Lung (tissue), 16 donors: ENCODE results near the gene CDH13. TPM values are rescaled to one million over a fixed set of nuclear protein-coding genes. Genes with fewer than 3 reads are reported as not detected.
A peak's percentile ranks its signal among the peaks of the same experiment; 100 is the strongest.

Experiments
- ATAC-seq: fragments of 200-7000 bp; cut with Tn5 transposase; one replicate; pipeline ENCODE4 v1.9.1; 2020; ENCODE audit warnings: moderate number of reproducible peaks; ENCODE audit not compliant: insufficient read depth, low FRiP score
- DNase-seq, 3 donors: peaks; one replicate each; pipeline ENCODE4 v3.0.0-alpha.2; 2013 to 2017
- H3K27ac ChIP-seq, 2 donors: one replicate each; pipeline ENCODE4 v1.5.1; 2013; ENCODE audit warnings: mild to moderate bottlenecking in 2 of 2, moderate library complexity in 2 of 2, control low read depth in 1 of 2, inconsistent platforms in 1 of 2, low read depth in 1 of 2, low read length in 1 of 2
- H3K27me3 ChIP-seq, 3 donors: one replicate each; pipeline ENCODE4 v1.5.1; 2013; ENCODE audit warnings: low read length in 2 of 3; ENCODE audit not compliant: control insufficient read depth in 3 of 3, insufficient read depth in 3 of 3
- H3K36me3 ChIP-seq, 4 donors: one replicate each; pipeline ENCODE4 v1.5.1; 2013; ENCODE audit warnings: low read length in 4 of 4, mild to moderate bottlenecking in 1 of 4, moderate library complexity in 1 of 4; ENCODE audit not compliant: control insufficient read depth in 4 of 4, insufficient read depth in 4 of 4
- H3K4me1 ChIP-seq, 5 donors: one replicate each; pipeline ENCODE4 v1.5.1; 2013; ENCODE audit warnings: low read length in 5 of 5, mild to moderate bottlenecking in 2 of 5, moderate library complexity in 1 of 5; ENCODE audit not compliant: control insufficient read depth in 5 of 5, insufficient read depth in 5 of 5
- H3K4me3 ChIP-seq: one replicate; pipeline ENCODE4 v1.5.1; 2013; ENCODE audit warnings: mild to moderate bottlenecking, control low read depth, moderate library complexity
- H3K9ac ChIP-seq, 2 donors: one replicate each; pipeline ENCODE4 v1.5.1; 2013; ENCODE audit warnings: low read length in 2 of 2, control low read depth in 1 of 2; ENCODE audit not compliant: insufficient read depth in 1 of 2
- H3K9me3 ChIP-seq, 4 donors: one replicate each; pipeline ENCODE4 v1.5.1; 2013; ENCODE audit warnings: low read length in 3 of 4, mild to moderate bottlenecking in 1 of 4, moderate library complexity in 1 of 4; ENCODE audit not compliant: control insufficient read depth in 4 of 4, insufficient read depth in 3 of 4
- WGBS, 2 donors: extraction: QIAGEN DNeasy Blood & Tissue Kit; methylation state at CpG; one replicate each; pipeline ENCODE4 v1.1.7; 2013; 5-methylcytosine and 5-hydroxymethylcytosine counted together
- long read RNA-seq, 5 donors: transcript quantifications; one replicate each; lab custom pipeline, GENCODE V29; 2026
- polyA plus RNA-seq, 2 donors: library from polyadenylated mRNA; stranded (reverse); fragments of 200-250 nt; gene quantifications; one replicate each; pipeline ENCODE4 v1.2.1, GENCODE V29; 2013
- total RNA-seq, 2 donors: library from RNA; depleted of rRNA in 1 of 2; stranded (reverse); fragments of >200 nt in 1 of 2; gene quantifications; one replicate each; pipeline ENCODE4 v1.2.1, GENCODE V29; 2014 to 2021
- TF ChIP-seq, protein P1 (sequence below): IDR thresholded peaks from 2 replicates; pipeline ENCODE4 v1.5.1; 2012; ENCODE audit warnings: mild to moderate bottlenecking; ENCODE audit errors: control extremely low read depth, extremely low read depth
- donor health status: control.
- donor health status: control.
- donor health status: Bipolar disorder and iron deficiency.
- donor health status: healthy.
- donor health status: DM: yes; HTN: yes; CAD: no.

CDH13 gene
- total RNA-seq (10 to 100 TPM; 10.1 to 12.3 TPM), polyA plus RNA-seq (1 to 10 TPM; 2.1 to 4.4 TPM)
- long read RNA-seq, donor 1, result 0 reads
- long read RNA-seq, donor 2, result 0 reads
- long read RNA-seq, donor 3, result 0 reads
- long read RNA-seq, donor 4, result 0 reads
- long read RNA-seq, donor 5, result 0 reads

- DNase-seq (peak in 1 of 3 donors; percentile 27), ATAC-seq (no peak)
- peaks cover 0 to 4% (median 0%) of the 10 kb centered on the region in 4 donors for H3K9me3 ChIP-seq
- H3K4me1 ChIP-seq, result peaks cover 0 to 15% (median 8%) of the 10 kb centered on the region in 5 donors
- 3 to 4% methylated on average over 39 of the region's 39 CpGs for WGBS, 2 donors
- no peaks in the 10 kb centered on the region for H3K36me3 ChIP-seq
- peak within 1 kb of the TSS; percentile 30 for H3K4me3 ChIP-seq
- H3K27ac ChIP-seq, result peak within 1 kb of the TSS; percentile 57 to 94
- H3K9ac ChIP-seq, result no peak within 1 kb of the TSS
- peaks cover 0 to 84% (median 56%) of the 10 kb centered on the region in 3 donors for H3K27me3 ChIP-seq
- TF ChIP-seq, protein P1, sequence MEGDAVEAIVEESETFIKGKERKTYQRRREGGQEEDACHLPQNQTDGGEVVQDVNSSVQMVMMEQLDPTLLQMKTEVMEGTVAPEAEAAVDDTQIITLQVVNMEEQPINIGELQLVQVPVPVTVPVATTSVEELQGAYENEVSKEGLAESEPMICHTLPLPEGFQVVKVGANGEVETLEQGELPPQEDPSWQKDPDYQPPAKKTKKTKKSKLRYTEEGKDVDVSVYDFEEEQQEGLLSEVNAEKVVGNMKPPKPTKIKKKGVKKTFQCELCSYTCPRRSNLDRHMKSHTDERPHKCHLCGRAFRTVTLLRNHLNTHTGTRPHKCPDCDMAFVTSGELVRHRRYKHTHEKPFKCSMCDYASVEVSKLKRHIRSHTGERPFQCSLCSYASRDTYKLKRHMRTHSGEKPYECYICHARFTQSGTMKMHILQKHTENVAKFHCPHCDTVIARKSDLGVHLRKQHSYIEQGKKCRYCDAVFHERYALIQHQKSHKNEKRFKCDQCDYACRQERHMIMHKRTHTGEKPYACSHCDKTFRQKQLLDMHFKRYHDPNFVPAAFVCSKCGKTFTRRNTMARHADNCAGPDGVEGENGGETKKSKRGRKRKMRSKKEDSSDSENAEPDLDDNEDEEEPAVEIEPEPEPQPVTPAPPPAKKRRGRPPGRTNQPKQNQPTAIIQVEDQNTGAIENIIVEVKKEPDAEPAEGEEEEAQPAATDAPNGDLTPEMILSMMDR, result no peak
Observed at GRCh38 chr16:82626791-82627261, at the start of gene CDH13. TSS of gene CDH13 (plus strand) at chr16:82626969.

DNA sequence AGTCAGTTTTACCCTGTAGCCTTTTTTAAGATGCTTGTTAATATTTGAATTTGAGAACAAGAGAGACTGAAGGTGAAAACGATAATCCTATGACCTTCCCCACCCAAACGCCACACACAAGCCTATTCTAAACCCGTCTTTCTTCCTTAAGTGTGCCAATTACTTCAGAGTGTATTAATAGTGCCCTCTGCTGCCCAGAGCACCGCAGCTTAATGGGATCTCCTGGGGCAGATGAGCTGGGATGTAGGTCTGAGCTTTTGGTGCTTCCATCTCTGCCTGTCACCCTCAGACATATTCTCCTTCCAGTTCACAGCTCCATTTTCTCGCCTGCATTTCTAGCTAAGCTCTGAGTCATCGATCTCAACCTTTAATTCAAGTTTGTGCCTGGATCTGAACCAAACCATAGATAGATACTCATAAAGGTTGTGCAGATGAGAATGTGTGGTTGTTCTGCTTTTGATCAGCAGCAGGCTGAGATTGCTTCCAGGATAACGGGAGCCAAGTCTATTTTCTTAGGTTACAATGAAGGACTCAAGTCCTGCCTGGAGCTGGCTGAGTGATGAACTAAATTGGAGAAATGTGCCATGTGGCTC lies 46.4 kb upstream of the CDH13 start:
- peaks cover 0 to 1% (median 0%) of the 10 kb centered on the region in 5 donors for H3K4me1 ChIP-seq
- TF ChIP-seq, protein P1, result no peak
- no peaks in the 10 kb centered on the region for H3K9me3 ChIP-seq
- DNase-seq (peak; percentile 34 to 72 (median 54)), ATAC-seq (no peak)
- H3K9ac ChIP-seq, result no peak overlapping the region
- H3K27me3 ChIP-seq, result no peaks in the 10 kb centered on the region
- H3K27ac ChIP-seq, result no peak overlapping the region
- 39 to 58% methylated on average over 7 of the region's 7 CpGs for WGBS, 2 donors
- no peaks in the 10 kb centered on the region for H3K36me3 ChIP-seq
- no peak overlapping the region for H3K4me3 ChIP-seq

- ATAC-seq (no peak), DNase-seq (no peak)
- Histone ChIP-seq H3K4me1 (peaks cover 0 to 1% (median 0%) of the 10 kb centered on the region in 5 donors), H3K9ac (no peak overlapping the region), H3K4me3 (no peak overlapping the region), H3K27ac (no peak overlapping the region), H3K9me3 (no peaks in the 10 kb centered on the region), H3K27me3 (no peaks in the 10 kb centered on the region), H3K36me3 (no peaks in the 10 kb centered on the region)
- TF ChIP-seq, protein P1, result no peak
- 76 to 92% methylated on average over 6 of the region's 6 CpGs for WGBS, 2 donors
Observed at GRCh38 chr16:82582975-82583374, 43.8 kb upstream of the CDH13 start.
